ENCODE measurements around the gene RPTOR.

- TF ChIP-seq CTCF (IDR thresholded peaks at IDR 0.05 in 4 of 5, conservative IDR thresholded peaks at IDR 0.05 in 1 of 5) (no peak), POLR2A (IDR thresholded peaks at IDR 0.05) (no peak)
Observed at GRCh38 chr17:80726558-80727408, 182.1 kb downstream of the RPTOR start.

Measured in gastrocnemius medialis (tissue), 4 donors.